HepG2 (cell line): ENCODE results near the gene GLYAT. TPM values are rescaled to one million over a fixed set of nuclear protein-coding genes. Genes with fewer than 3 reads are reported as not detected.

Experiments used
- CENPBD1 ChIP-seq: sonication (generic); formaldehyde crosslinking; IDR thresholded peaks from 2 replicates; pipeline ENCODE4 v1.8.0; 2022; ENCODE audit warnings: missing genetic modification reagents, low read depth, mild to moderate bottlenecking, borderline replicate concordance
- DBP ChIP-seq: sonication (generic); formaldehyde crosslinking; IDR thresholded peaks from 2 replicates; pipeline ENCODE4 v1.4.0; 2020; ENCODE audit warnings: missing genetic modification reagents; ENCODE audit errors: not compliant biosample characterization
- ETV5 ChIP-seq: IDR thresholded peaks from 2 replicates; pipeline ENCODE4 v1.6.1; 2018; ENCODE audit warnings: missing biosample characterization, missing genetic modification reagents, inconsistent platforms, borderline replicate concordance
- MATR3 ChIP-seq: sonication (generic); formaldehyde crosslinking; IDR thresholded peaks from 2 replicates; pipeline ENCODE4 v1.4.0; 2020; ENCODE audit warnings: missing genetic modification reagents
- REL ChIP-seq: sonication (generic); formaldehyde crosslinking; conservative IDR thresholded peaks from 2 replicates; pipeline ENCODE4 v1.8.0; 2022; ENCODE audit warnings: mild to moderate bottlenecking, missing genetic modification reagents, moderate library complexity
- RELA ChIP-seq: sonication (generic); formaldehyde crosslinking; IDR thresholded peaks from 2 replicates; pipeline ENCODE4 v1.4.0; 2020; ENCODE audit warnings: missing genetic modification reagents
- RXRA ChIP-seq: sonication (generic); formaldehyde crosslinking; IDR thresholded peaks from 2 replicates; pipeline ENCODE4 v1.5.1; 2020; ENCODE audit warnings: missing genetic modification reagents
- SALL1 ChIP-seq: sonication (generic); formaldehyde crosslinking; IDR thresholded peaks from 2 replicates; pipeline ENCODE4 v1.8.0; 2022; ENCODE audit warnings: mild to moderate bottlenecking, missing genetic modification reagents
- ZBTB40 ChIP-seq, 2 experiments: fragments of 450-650 bp in 1 of 2; sonication (generic) in 1 of 2; formaldehyde crosslinking in 1 of 2; IDR thresholded peaks; 2 replicates each; pipeline versions ENCODE4 v1.6.1 to v1.8.0; 2016 to 2022; ENCODE audit warnings: antibody characterized with exemption in 1 of 2, mild to moderate bottlenecking in 1 of 2, missing genetic modification reagents in 1 of 2
- ZEB1 ChIP-seq: IDR thresholded peaks from 2 replicates; pipeline ENCODE4 v1.6.1; 2012; ENCODE audit warnings: mild to moderate bottlenecking, low read depth, inconsistent platforms; ENCODE audit not compliant: insufficient replicate concordance
- ZNF232 ChIP-seq: sonication (generic); formaldehyde crosslinking; IDR thresholded peaks from 2 replicates; pipeline ENCODE4 v1.4.0; 2020; ENCODE audit warnings: missing genetic modification reagents, borderline replicate concordance
- ZNF33B ChIP-seq: sonication (generic); formaldehyde crosslinking; IDR thresholded peaks from 2 replicates; pipeline ENCODE4 v1.5.1; 2020; ENCODE audit warnings: mild to moderate bottlenecking, missing genetic modification reagents
- ZNF577 ChIP-seq: sonication (generic); formaldehyde crosslinking; IDR thresholded peaks from 2 replicates; pipeline ENCODE4 v1.4.0; 2020; ENCODE audit warnings: mild to moderate bottlenecking, low read depth, missing genetic modification reagents, borderline replicate concordance
- polyA plus RNA-seq, 8 experiments: library from polyadenylated mRNA; depleted of rRNA in 3 of 8; stranded (reverse) in 7 of 8; unstranded in 1 of 8; fragments of >200 nt; fragmentation: Illumina TruSeq in 4 of 8; extraction: Trizol in 4 of 8; gene quantifications; 2 replicates each; pipeline versions ENCODE4 v1.2.1 to v1.2.3, GENCODE V29; 2011 to 2016; ENCODE audit warnings: low read depth in 4 of 8, missing spikeins in 1 of 8, mixed read lengths in 1 of 8; ENCODE audit not compliant: insufficient read depth in 1 of 8
- total RNA-seq, 5 experiments: library from RNA; depleted of rRNA; stranded (reverse); fragments of >200 nt; fragmentation: Illumina TruSeq; extraction: Trizol; gene quantifications; 2 replicates each; pipeline ENCODE4 v1.2.3, GENCODE V29; 2016; ENCODE audit warnings: low read depth in 1 of 5
- TF ChIP-seq, protein P1 (sequence below): sonication (generic); formaldehyde crosslinking; conservative IDR thresholded peaks from 2 replicates; pipeline ENCODE4 v1.4.0; 2020; ENCODE audit warnings: missing genetic modification reagents
- TF ChIP-seq, protein P2 (sequence below): IDR thresholded peaks from 2 replicates; pipeline ENCODE4 v1.6.1; 2012; ENCODE audit warnings: inconsistent platforms

Gene GLYAT
- total and polyA plus RNA-seq, 2 of the 13 experiments (the other 11 are each of a cell fraction or from before 2014, with no cell fraction given) = not detected

DNA sequence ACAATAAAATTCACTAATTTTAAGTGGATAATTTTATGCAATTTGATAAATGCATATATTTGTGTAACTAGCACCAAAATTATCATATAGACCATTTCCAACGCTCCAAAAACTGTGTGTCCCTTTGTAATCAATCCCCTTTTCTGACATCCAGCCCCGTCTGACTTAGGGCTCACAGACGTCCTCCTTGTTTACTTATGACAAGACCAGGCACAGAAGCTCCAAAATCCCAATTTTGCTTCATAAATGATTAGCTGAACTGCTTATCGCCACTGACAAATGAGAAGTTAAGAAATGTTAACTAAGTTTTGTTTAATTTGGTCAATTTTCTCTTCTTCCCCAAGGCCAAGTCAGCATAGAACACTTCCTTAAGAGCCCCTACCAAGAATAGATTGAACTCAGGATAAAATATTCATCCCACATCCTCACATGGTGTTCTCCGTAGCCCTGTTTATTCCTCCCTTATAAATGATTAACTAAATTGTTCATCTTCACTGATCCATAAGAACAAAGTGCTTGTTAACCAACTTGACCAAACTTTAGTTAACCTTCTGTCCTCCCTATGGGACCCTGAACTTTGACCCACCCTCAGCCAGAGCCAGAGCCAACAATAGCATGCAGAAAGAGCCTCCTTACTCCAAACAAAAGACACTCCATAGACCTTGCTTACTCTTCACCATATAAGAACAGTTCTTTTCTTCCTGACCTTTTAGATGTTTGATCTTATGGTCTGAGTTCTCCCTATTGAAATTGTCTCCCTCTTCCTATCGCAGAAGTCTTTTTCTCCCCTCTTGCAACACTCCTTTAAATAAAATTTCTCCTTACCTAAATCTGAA, 30.8 kb upstream of the GLYAT start (continued):
- TF ChIP-seq ZBTB40 (IDR thresholded peaks at IDR 0.05) (no peak), ZBTB40 (CRISPR knock-in tag; IDR thresholded peaks at IDR 0.05) (no peak), RXRA (CRISPR knock-in tag) (peak; percentile 82; the same call in 1 of the 2 replicates), REL (CRISPR knock-in tag) (no peak), SALL1 (peak; percentile 57; the same call in 1 of the 2 replicates), CENPBD1 (no peak), ZNF232 (CRISPR knock-in tag) (no peak), MATR3 (no peak), DBP (CRISPR knock-in tag) (no peak), ZNF577 (no peak), ZNF33B (no peak), ZEB1 (no peak), RELA (no peak), ETV5 (no peak; the same call in 1 of the 2 replicates)
- TF ChIP-seq, protein P1, sequence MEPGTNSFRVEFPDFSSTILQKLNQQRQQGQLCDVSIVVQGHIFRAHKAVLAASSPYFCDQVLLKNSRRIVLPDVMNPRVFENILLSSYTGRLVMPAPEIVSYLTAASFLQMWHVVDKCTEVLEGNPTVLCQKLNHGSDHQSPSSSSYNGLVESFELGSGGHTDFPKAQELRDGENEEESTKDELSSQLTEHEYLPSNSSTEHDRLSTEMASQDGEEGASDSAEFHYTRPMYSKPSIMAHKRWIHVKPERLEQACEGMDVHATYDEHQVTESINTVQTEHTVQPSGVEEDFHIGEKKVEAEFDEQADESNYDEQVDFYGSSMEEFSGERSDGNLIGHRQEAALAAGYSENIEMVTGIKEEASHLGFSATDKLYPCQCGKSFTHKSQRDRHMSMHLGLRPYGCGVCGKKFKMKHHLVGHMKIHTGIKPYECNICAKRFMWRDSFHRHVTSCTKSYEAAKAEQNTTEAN (CRISPR knock-in tag) = no peak
- TF ChIP-seq, protein P2, sequence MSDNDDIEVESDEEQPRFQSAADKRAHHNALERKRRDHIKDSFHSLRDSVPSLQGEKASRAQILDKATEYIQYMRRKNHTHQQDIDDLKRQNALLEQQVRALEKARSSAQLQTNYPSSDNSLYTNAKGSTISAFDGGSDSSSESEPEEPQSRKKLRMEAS = no peak
